HepG2 (cell line): ENCODE results near the gene ZBTB25. TPM values are rescaled to one million over a fixed set of nuclear protein-coding genes. Genes with fewer than 3 reads are reported as not detected.

ENCODE experiments used
- ATAC-seq: fragments of 200-7000 bp; cut with Tn5 transposase; 3 replicates; pipeline ENCODE4 v1.9.1; 2020; ENCODE audit warnings: mild to moderate bottlenecking, moderate library complexity
- BruUV-seq: library from RNA; stranded (reverse); fragments of 400-500 nt; replicated peaks from 2 replicates; lab custom pipeline; 2021; lab: Mats Ljungman, UMichigan
- CTCF ChIA-PET: fragments of 300-600 bp; formaldehyde crosslinking; extraction: SDS; loops from one replicate; lab custom pipeline; 2021; ENCODE audit warnings: low total read pairs, inconsistent platforms, low intra/inter-chr PET ratio; lab: Yijun Ruan, JAX
- POLR2A ChIA-PET: fragments of 350-600 bp; sonication (Branson Sonifier 250); formaldehyde crosslinking; loops from one replicate; lab custom pipeline; 2020; ENCODE audit warnings: antibody characterized with exemption, inconsistent platforms; lab: Yijun Ruan, JAX
- DNase-seq: peaks from one replicate; pipeline ENCODE4 v3.0.0-alpha.2; 2015; ENCODE audit warnings: low spot score
- FAIRE-seq: peaks from 3 replicates; lab custom pipeline; 2011; peaks lifted over from hg19 to GRCh38; lab: Jason Lieb, UNC
- H2AFZ ChIP-seq: one replicate; pipeline ENCODE4 v1.6.1; 2011; ENCODE audit warnings: low read length, inconsistent platforms
- H3K27ac ChIP-seq: fragments of 300-600 bp; 3 replicates; pipeline ENCODE4 v1.8.0; 2011; ENCODE audit warnings: mixed run types, mild to moderate bottlenecking, mixed read lengths, low read length, inconsistent platforms; ENCODE audit not compliant: insufficient read depth; ENCODE audit errors: extremely low read length
- H3K27me3 ChIP-seq, 2 experiments: fragments of 200-600 bp in 1 of 2; 2 replicates in 1 of 2; 3 replicates in 1 of 2; pipeline versions ENCODE4 v1.6.0 to v1.8.0; 2011; ENCODE audit warnings: low read length in 2 of 2, mild to moderate bottlenecking in 2 of 2, moderate library complexity in 2 of 2, inconsistent platforms in 1 of 2; ENCODE audit not compliant: insufficient read depth in 2 of 2, control insufficient read depth in 1 of 2
- H3K36me3 ChIP-seq, 2 experiments: fragments of 200-600 bp in 1 of 2; replicated peaks in 1 of 2; 2 replicates in 1 of 2; 3 replicates in 1 of 2; pipeline versions ENCODE4 v1.5.1 to v1.8.0; 2011; ENCODE audit warnings: low read length in 2 of 2, inconsistent platforms in 1 of 2; ENCODE audit not compliant: insufficient read depth in 2 of 2, control insufficient read depth in 1 of 2
- H3K4me1 ChIP-seq: 2 replicates; pipeline ENCODE4 v1.5.1; 2012; ENCODE audit warnings: low read length, inconsistent platforms; ENCODE audit not compliant: insufficient read depth
- H3K4me2 ChIP-seq: 2 replicates; pipeline ENCODE4 v1.6.0; 2011; ENCODE audit warnings: low read depth, low read length, inconsistent platforms
- H3K4me3 ChIP-seq, 3 experiments: fragments of 200-600 bp in 1 of 3; sonication (generic), shearing (Covaris generic) in 1 of 3; replicated peaks in 1 of 3; 2 replicates each; pipeline ENCODE4 v1.5.1; 2011 to 2016; ENCODE audit warnings: low read length in 3 of 3, inconsistent platforms in 2 of 3, low read depth in 2 of 3, mild to moderate bottlenecking in 2 of 3, control low read depth in 1 of 3, mixed read lengths in 1 of 3; ENCODE audit not compliant: insufficient read depth in 1 of 3
- H3K79me2 ChIP-seq: one replicate; pipeline ENCODE4 v1.6.1; 2011; ENCODE audit warnings: low read length, inconsistent platforms; ENCODE audit not compliant: insufficient read depth
- H3K9ac ChIP-seq: 2 replicates; pipeline ENCODE4 v1.6.0; 2011; ENCODE audit warnings: mild to moderate bottlenecking, low read depth, low read length, inconsistent platforms; ENCODE audit not compliant: insufficient read depth
- H3K9me3 ChIP-seq: 2 replicates; pipeline ENCODE4 v1.5.1; 2012; ENCODE audit warnings: mild to moderate bottlenecking, low read length
- H4K20me1 ChIP-seq: 2 replicates; pipeline ENCODE4 v1.6.0; 2011; ENCODE audit warnings: inconsistent platforms, mild to moderate bottlenecking, low read length, moderate library complexity; ENCODE audit not compliant: insufficient read depth
- EED ChIP-seq: sonication (generic); formaldehyde crosslinking; IDR thresholded peaks from 2 replicates; pipeline ENCODE4 v1.5.0; 2020; ENCODE audit warnings: mild to moderate bottlenecking, missing genetic modification reagents
- GMEB2 ChIP-seq: IDR thresholded peaks from 2 replicates; pipeline ENCODE4 v1.6.1; 2016; ENCODE audit warnings: missing biosample characterization, missing genetic modification reagents, low read depth
- HNRNPLL ChIP-seq: fragments of 200-400 bp; formaldehyde crosslinking; IDR thresholded peaks from 2 replicates; pipeline ENCODE4 v1.6.1; 2017; ENCODE audit warnings: mild to moderate bottlenecking, low read depth, low read length; ENCODE audit not compliant: poor library complexity, severe bottlenecking
- IKZF4 ChIP-seq: sonication (generic); formaldehyde crosslinking; IDR thresholded peaks from 2 replicates; pipeline ENCODE4 v1.5.1; 2020; ENCODE audit warnings: borderline replicate concordance, mild to moderate bottlenecking, low read depth, missing genetic modification reagents; ENCODE audit errors: not compliant biosample characterization
- JUNB ChIP-seq: sonication (generic); formaldehyde crosslinking; IDR thresholded peaks from 2 replicates; pipeline ENCODE4 v1.8.0; 2022; ENCODE audit warnings: missing genetic modification reagents, mild to moderate bottlenecking, borderline replicate concordance
- KDM3A ChIP-seq: IDR thresholded peaks from 2 replicates; pipeline ENCODE4 v1.6.1; 2018; ENCODE audit warnings: low read depth, missing compliant biosample characterization
- KLF13 ChIP-seq: sonication (generic); formaldehyde crosslinking; IDR thresholded peaks from 2 replicates; pipeline ENCODE4 v1.4.0; 2020; ENCODE audit warnings: mild to moderate bottlenecking, missing genetic modification reagents
- POLR2AphosphoS5 ChIP-seq: IDR thresholded peaks from 2 replicates; pipeline ENCODE4 v1.6.1; 2012; ENCODE audit warnings: low read depth, low read length
- RARA ChIP-seq: IDR thresholded peaks from 2 replicates; pipeline ENCODE4 v1.6.1; 2016; ENCODE audit warnings: missing genetic modification reagents, missing compliant biosample characterization
- SIX1 ChIP-seq: sonication (generic); formaldehyde crosslinking; IDR thresholded peaks from 2 replicates; pipeline ENCODE4 v1.4.0; 2020; ENCODE audit warnings: missing genetic modification reagents, borderline replicate concordance
- ZBTB39 ChIP-seq: sonication (generic); formaldehyde crosslinking; IDR thresholded peaks from 2 replicates; pipeline ENCODE4 v1.5.0; 2020; ENCODE audit warnings: missing genetic modification reagents
- ZNF24 ChIP-seq: fragments of 450-650 bp; IDR thresholded peaks from 2 replicates; pipeline ENCODE4 v1.6.1; 2017; ENCODE audit warnings: antibody characterized with exemption, mild to moderate bottlenecking
- ZNF34 ChIP-seq: sonication (generic); formaldehyde crosslinking; IDR thresholded peaks from 2 replicates; pipeline ENCODE4 v1.4.0; 2020; ENCODE audit warnings: mild to moderate bottlenecking, missing genetic modification reagents, borderline replicate concordance
- ZNF44 ChIP-seq: sonication (generic); formaldehyde crosslinking; IDR thresholded peaks from 2 replicates; pipeline ENCODE4 v1.5.1; 2020; ENCODE audit warnings: mild to moderate bottlenecking, missing genetic modification reagents
- ZNF839 ChIP-seq: sonication (generic); formaldehyde crosslinking; IDR thresholded peaks from 2 replicates; pipeline ENCODE4 v1.4.0; 2020; ENCODE audit warnings: missing genetic modification reagents, mild to moderate bottlenecking, borderline replicate concordance
- WGBS: methylation state at CpG from one replicate; pipeline ENCODE4 v1.1.6; 2017; ENCODE audit warnings: low lambda C conversion rate; 5-methylcytosine and 5-hydroxymethylcytosine counted together
- in situ Hi-C: cut with HindIII; loops from 2 replicates; pipeline ENCODE4 v1.10.0; 2017; ENCODE audit warnings: low pct_unique_long_range_greater_than_20kb; ENCODE audit not compliant: extremely low pct_ligation_motif_present
- intact Hi-C: fragments of 100-400 bp; cut with micrococcal nuclease; formaldehyde crosslinking; loops from one replicate; pipeline ENCODE4 v1.10.0; 2022; ENCODE audit not compliant: unreplicated experiment
- polyA plus RNA-seq, 8 experiments: library from polyadenylated mRNA; depleted of rRNA in 3 of 8; stranded (reverse) in 7 of 8; unstranded in 1 of 8; fragments of >200 nt; fragmentation: Illumina TruSeq in 4 of 8; extraction: Trizol in 4 of 8; gene quantifications; 2 replicates each; pipeline versions ENCODE4 v1.2.1 to v1.2.3, GENCODE V29; 2011 to 2016; ENCODE audit warnings: low read depth in 4 of 8, missing spikeins in 1 of 8, mixed read lengths in 1 of 8; ENCODE audit not compliant: insufficient read depth in 1 of 8
- total RNA-seq, 5 experiments: library from RNA; depleted of rRNA; stranded (reverse); fragments of >200 nt; fragmentation: Illumina TruSeq; extraction: Trizol; gene quantifications; 2 replicates each; pipeline ENCODE4 v1.2.3, GENCODE V29; 2016; ENCODE audit warnings: low read depth in 1 of 5

The ZBTB25 gene
- total and polyA plus RNA-seq, 2 of the 13 experiments (the other 11 are each of a cell fraction or from before 2014, with no cell fraction given), result 3.5 to 7.6 TPM

GRCh38 chr14:64401949-64402348 is 101.7 kb downstream of the ZBTB25 start:
- TF ChIP-seq ZNF24 (no peak), RARA (CRISPR knock-in tag) (no peak), POLR2AphosphoS5 (no peak), IKZF4 (CRISPR knock-in tag) (no peak)
- ChIA-PET CTCF (no interaction called here), POLR2A (no interaction called here)
- intact Hi-C loops, result no loop called here
- Histone ChIP-seq H3K4me3 (no peak overlapping the region), H3K4me2 (no peak overlapping the region), H3K79me2 (peaks cover 32% of the 10 kb centered on the region), H2AFZ (no peak overlapping the region), H3K4me1 (peaks cover 16% of the 10 kb centered on the region), H3K9me3 (no peaks in the 10 kb centered on the region), H4K20me1 (no peaks in the 10 kb centered on the region; the same call in 1 of the 2 replicates), H3K27ac (no peak overlapping the region), H3K36me3 (peaks cover 10 to 30% of the 10 kb centered on the region in 2 experiments; a peak in 4 of 5 replicates), H3K27me3 (no peaks in the 10 kb centered on the region), H3K9ac (no peak overlapping the region)
- in situ Hi-C loops, result no loop called here
- WGBS, result 97% methylated on average over 1 of the region's 1 CpG
- DNase-seq (peak; percentile 2), ATAC-seq (no peak), FAIRE-seq (no peak)
- no TSS peak for BruUV-seq

GRCh38 chr14:64400829-64401459 is 102.7 kb downstream of the ZBTB25 start:
- FAIRE-seq, result no peak
- CTCF ChIA-PET, result no interaction called here

More at GRCh38 chr14:64400829-64401459, 102.7 kb downstream of the ZBTB25 start:
- in situ Hi-C loops, result no loop called here
- no peaks in the 10 kb centered on the region; the same call in 1 of the 2 replicates for H4K20me1 ChIP-seq
- no peaks in the 10 kb centered on the region for H3K9me3 ChIP-seq
- H3K36me3 ChIP-seq, result peaks cover 10 to 24% of the 10 kb centered on the region in 2 experiments; a peak in 4 of 5 replicates
- no peak overlapping the region for H3K4me2 ChIP-seq
- no peak overlapping the region for H3K27ac ChIP-seq
- no peak overlapping the region for H3K4me3 ChIP-seq
- BruUV-seq, result TSS peak; percentile 46
- H3K27me3 ChIP-seq, result no peaks in the 10 kb centered on the region
- WGBS, result 95% methylated on average over 6 of the region's 6 CpGs
- ATAC-seq (no peak), DNase-seq (no peak)
- H3K4me1 ChIP-seq, result peaks cover 16% of the 10 kb centered on the region
- no peak overlapping the region for H3K9ac ChIP-seq
- H2AFZ ChIP-seq, result no peak overlapping the region
- H3K79me2 ChIP-seq, result peaks cover 33% of the 10 kb centered on the region
- TF ChIP-seq KLF13 (CRISPR knock-in tag) (no peak), HNRNPLL (no peak), KDM3A (CRISPR knock-in tag) (no peak), JUNB (CRISPR knock-in tag) (no peak), ZBTB39 (CRISPR knock-in tag) (no peak), ZNF34 (no peak), SIX1 (CRISPR knock-in tag) (no peak), GMEB2 (CRISPR knock-in tag) (no peak), EED (CRISPR knock-in tag) (no peak), ZNF839 (CRISPR knock-in tag) (no peak), ZNF44 (CRISPR knock-in tag) (no peak)
- intact Hi-C loops, result no loop called here
- POLR2A ChIA-PET, result interaction anchor here (0.9 kb wide), 1 partner anchor 13 kb away, joined by 4 read pairs; the partner anchor contains the start of gene MTHFD1
